BE2C (cell line): Measurements from ENCODE around the gene AAGAB.
A peak's percentile ranks its signal among the peaks of the same experiment; 100 is the strongest.

Experiments
- DNase-seq: peaks from one replicate; pipeline ENCODE4 v3.0.0-alpha.2; 2020
- H3K27me3 ChIP-seq: fragments of 250-450 bp; sonication (Bioruptor Pico); 2 replicates; pipeline ENCODE4 v1.5.1; 2020; ENCODE audit warnings: mild to moderate bottlenecking
- H3K36me3 ChIP-seq: fragments of 250-450 bp; sonication (Bioruptor Pico); 2 replicates; pipeline ENCODE4 v1.5.1; 2020; ENCODE audit warnings: mild to moderate bottlenecking
- H3K4me1 ChIP-seq: fragments of 250-450 bp; sonication (Bioruptor Pico); 2 replicates; pipeline ENCODE4 v1.5.1; 2020
- H3K4me3 ChIP-seq: 2 replicates; pipeline ENCODE4 v1.5.1; 2011; ENCODE audit warnings: low read depth, low read length
- H3K9me3 ChIP-seq: fragments of 250-450 bp; sonication (Bioruptor Pico); 2 replicates; pipeline ENCODE4 v1.5.1; 2020
- CTCF ChIP-seq: IDR thresholded peaks from 2 replicates; pipeline ENCODE4 v1.5.1; 2012; ENCODE audit warnings: mild to moderate bottlenecking, low read depth, low read length

Gene AAGAB

GRCh38 chr15:67180514-67181191, 73.8 kb downstream of the AAGAB start:
- peak; percentile 28 for TF ChIP-seq CTCF
- no peaks in the 10 kb centered on the region for H3K27me3 ChIP-seq
- no peak overlapping the region for H3K4me3 ChIP-seq
- H3K9me3 ChIP-seq, result no peaks in the 10 kb centered on the region
- peaks cover 4% of the 10 kb centered on the region for H3K4me1 ChIP-seq
- no peak for DNase-seq
- no peaks in the 10 kb centered on the region for H3K36me3 ChIP-seq

GRCh38 chr15:67180035-67180434, 74.4 kb downstream of the AAGAB start:
- Histone ChIP-seq H3K4me1 (peaks cover 4% of the 10 kb centered on the region), H3K9me3 (no peaks in the 10 kb centered on the region), H3K36me3 (no peaks in the 10 kb centered on the region), H3K27me3 (no peaks in the 10 kb centered on the region), H3K4me3 (no peak overlapping the region)
- no peak for DNase-seq
- no peak for TF ChIP-seq CTCF

GRCh38 chr15:67179411-67179995, 75.0 kb downstream of the AAGAB start:
- no peaks in the 10 kb centered on the region for H3K27me3 ChIP-seq
- H3K9me3 ChIP-seq, result no peaks in the 10 kb centered on the region
- DNase-seq, result no peak
- no peak for TF ChIP-seq CTCF
- peaks cover 4% of the 10 kb centered on the region for H3K4me1 ChIP-seq
- H3K36me3 ChIP-seq, result no peaks in the 10 kb centered on the region
- no peak overlapping the region for H3K4me3 ChIP-seq

- Histone ChIP-seq H3K4me3 (no peak overlapping the region), H3K4me1 (peaks cover 4% of the 10 kb centered on the region), H3K27me3 (no peaks in the 10 kb centered on the region), H3K9me3 (no peaks in the 10 kb centered on the region), H3K36me3 (no peaks in the 10 kb centered on the region)
- DNase-seq, result no peak
- TF ChIP-seq CTCF, result no peak
Observed at GRCh38 chr15:67178569-67179210, 75.8 kb downstream of the AAGAB start.

- Histone ChIP-seq H3K27me3 (no peaks in the 10 kb centered on the region), H3K4me1 (peaks cover 4% of the 10 kb centered on the region), H3K4me3 (no peak overlapping the region), H3K9me3 (no peaks in the 10 kb centered on the region), H3K36me3 (no peaks in the 10 kb centered on the region)
- TF ChIP-seq CTCF, result no peak
- DNase-seq, result no peak
Observed at GRCh38 chr15:67177752-67178151, 76.7 kb downstream of the AAGAB start.
